ENCODE data around the gene ADM2. TPM values are rescaled to one million over a fixed set of nuclear protein-coding genes. Genes with fewer than 3 reads are reported as not detected.

The ADM2 gene
- polyA plus RNA-seq, 1 experiment, result 3.1 TPM

DNA sequence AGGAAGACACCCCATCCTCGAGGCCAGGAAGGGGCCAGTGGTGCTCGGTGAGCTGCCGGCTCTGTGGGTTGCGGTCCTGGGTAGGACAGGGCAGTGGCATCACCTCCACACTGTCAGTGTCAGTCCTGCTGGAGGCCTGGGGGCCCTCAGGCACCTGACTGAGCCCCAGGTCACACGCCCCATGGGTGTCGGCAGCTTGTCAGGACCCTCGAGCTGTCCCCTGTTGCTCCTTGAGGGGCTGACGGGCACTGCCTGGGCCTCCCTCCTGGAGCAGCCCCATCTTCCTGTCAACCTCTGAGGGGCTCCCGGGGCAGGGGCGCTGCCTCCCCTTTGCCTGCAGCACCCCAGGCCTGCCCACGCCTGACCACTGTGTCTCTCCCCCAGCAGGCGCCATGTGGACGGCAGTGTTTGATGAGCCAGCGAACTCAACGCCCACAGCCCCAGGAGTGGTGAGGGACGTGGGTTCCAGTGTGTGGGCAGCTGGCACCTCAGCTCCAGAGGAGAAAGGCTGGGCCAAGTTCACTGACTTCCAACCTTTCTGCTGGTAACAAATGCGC, 42.0 kb upstream of the ADM2 start:
- no peak for DNase-seq (ENCODE audit: low read depth, low spot score)
- Histone ChIP-seq H3K27me3 (ENCODE audit: control insufficient read depth, insufficient read depth, low read length) (no peaks in the 10 kb centered on the region), H3K9me3 (ENCODE audit: control insufficient read depth, insufficient read depth, low read length) (no peaks in the 10 kb centered on the region; the same call in 1 of the 2 replicates), H3K27ac (ENCODE audit: low read depth, low read length) (no peak overlapping the region), H3K4me3 (ENCODE audit: low read depth, low read length) (no peak overlapping the region)
- POLR2A ChIA-PET, result interaction anchor here (1.1 kb wide), 1 partner anchor 11 kb away, joined by 3 read pairs; no protein-coding TSS in a partner anchor
- CTCF ChIA-PET, result no interaction called here
- TF ChIP-seq, protein P1, sequence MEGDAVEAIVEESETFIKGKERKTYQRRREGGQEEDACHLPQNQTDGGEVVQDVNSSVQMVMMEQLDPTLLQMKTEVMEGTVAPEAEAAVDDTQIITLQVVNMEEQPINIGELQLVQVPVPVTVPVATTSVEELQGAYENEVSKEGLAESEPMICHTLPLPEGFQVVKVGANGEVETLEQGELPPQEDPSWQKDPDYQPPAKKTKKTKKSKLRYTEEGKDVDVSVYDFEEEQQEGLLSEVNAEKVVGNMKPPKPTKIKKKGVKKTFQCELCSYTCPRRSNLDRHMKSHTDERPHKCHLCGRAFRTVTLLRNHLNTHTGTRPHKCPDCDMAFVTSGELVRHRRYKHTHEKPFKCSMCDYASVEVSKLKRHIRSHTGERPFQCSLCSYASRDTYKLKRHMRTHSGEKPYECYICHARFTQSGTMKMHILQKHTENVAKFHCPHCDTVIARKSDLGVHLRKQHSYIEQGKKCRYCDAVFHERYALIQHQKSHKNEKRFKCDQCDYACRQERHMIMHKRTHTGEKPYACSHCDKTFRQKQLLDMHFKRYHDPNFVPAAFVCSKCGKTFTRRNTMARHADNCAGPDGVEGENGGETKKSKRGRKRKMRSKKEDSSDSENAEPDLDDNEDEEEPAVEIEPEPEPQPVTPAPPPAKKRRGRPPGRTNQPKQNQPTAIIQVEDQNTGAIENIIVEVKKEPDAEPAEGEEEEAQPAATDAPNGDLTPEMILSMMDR (IDR thresholded peaks at IDR 0.05; ENCODE audit: low read depth, low read length), result no peak

GRCh38 chr22:50439871-50440331, 41.4 kb upstream of the ADM2 start:
- H3K27me3 ChIP-seq (ENCODE audit: control insufficient read depth, insufficient read depth, low read length), result no peaks in the 10 kb centered on the region
- no peaks in the 10 kb centered on the region; the same call in 1 of the 2 replicates for H3K9me3 ChIP-seq (ENCODE audit: control insufficient read depth, insufficient read depth, low read length)
- ChIA-PET CTCF (no interaction called here), POLR2A (interaction anchor here (1.1 kb wide), 1 partner anchor 11 kb away, joined by 3 read pairs; no protein-coding TSS in a partner anchor)
- DNase-seq (ENCODE audit: low read depth, low spot score), result no peak
- H3K27ac ChIP-seq (ENCODE audit: low read depth, low read length), result no peak overlapping the region
- no peak overlapping the region for H3K4me3 ChIP-seq (ENCODE audit: low read depth, low read length)
- TF ChIP-seq, protein P1 (IDR thresholded peaks at IDR 0.05; ENCODE audit: low read depth, low read length), result no peak

GRCh38 chr22:50440544-50441249, 40.6 kb upstream of the ADM2 start:
- Histone ChIP-seq H3K4me3 (ENCODE audit: low read depth, low read length) (no peak overlapping the region), H3K9me3 (ENCODE audit: control insufficient read depth, insufficient read depth, low read length) (no peaks in the 10 kb centered on the region; the same call in 1 of the 2 replicates), H3K27ac (ENCODE audit: low read depth, low read length) (no peak overlapping the region), H3K27me3 (ENCODE audit: control insufficient read depth, insufficient read depth, low read length) (no peaks in the 10 kb centered on the region)
- CTCF ChIA-PET, result no interaction called here
- POLR2A ChIA-PET, result no interaction called here
- TF ChIP-seq, protein P1 (IDR thresholded peaks at IDR 0.05; ENCODE audit: low read depth, low read length), result no peak
- no peak for DNase-seq (ENCODE audit: low read depth, low spot score)

GRCh38 chr22:50441428-50441993, 39.8 kb upstream of the ADM2 start:
- POLR2A ChIA-PET, result no interaction called here
- Histone ChIP-seq H3K9me3 (ENCODE audit: control insufficient read depth, insufficient read depth, low read length) (no peaks in the 10 kb centered on the region; the same call in 1 of the 2 replicates), H3K4me3 (ENCODE audit: low read depth, low read length) (no peak overlapping the region), H3K27me3 (ENCODE audit: control insufficient read depth, insufficient read depth, low read length) (no peaks in the 10 kb centered on the region), H3K27ac (ENCODE audit: low read depth, low read length) (no peak overlapping the region)
- CTCF ChIA-PET, result interaction anchor here (1.2 kb wide), 1 partner anchor 9 kb away, joined by 3 read pairs; no protein-coding TSS in a partner anchor
- TF ChIP-seq, protein P1 (IDR thresholded peaks at IDR 0.05; ENCODE audit: low read depth, low read length), result no peak
- no peak for DNase-seq (ENCODE audit: low read depth, low spot score)

- no peak overlapping the region for H3K4me3 ChIP-seq (ENCODE audit: low read depth, low read length)
- DNase-seq (ENCODE audit: low read depth, low spot score), result no peak
- TF ChIP-seq, protein P1 (IDR thresholded peaks at IDR 0.05; ENCODE audit: low read depth, low read length), result no peak
- ChIA-PET CTCF (no interaction called here), POLR2A (no interaction called here)
- no peaks in the 10 kb centered on the region; the same call in 1 of the 2 replicates for H3K9me3 ChIP-seq (ENCODE audit: control insufficient read depth, insufficient read depth, low read length)
- H3K27me3 ChIP-seq (ENCODE audit: control insufficient read depth, insufficient read depth, low read length), result no peaks in the 10 kb centered on the region
- no peak overlapping the region for H3K27ac ChIP-seq (ENCODE audit: low read depth, low read length)
Observed at GRCh38 chr22:50443197-50443596, 38.1 kb upstream of the ADM2 start.
